SIG-M5 treated with dmso at 0.1 percent for 504 hours (cell line): ENCODE data around the gene SGCE.
"Not testable (repeated sequence)": the region's sequence is repeated elsewhere in the genome, so short reads cannot be mapped to it uniquely, and the experiment has no call there.

Experiments
- DNase-seq: peaks from one replicate; lab custom pipeline; 2025; ENCODE audit not compliant: unreplicated experiment; lab: John Stamatoyannopoulos, UW

The SGCE gene

GRCh38 chr7:94655848-94656657, at the start of gene SGCE:
Gene SGCE (minus strand): TSS chr7:94656133. CDS start chr7:94656098, 35 bp downstream.
- peak; percentile 12 for DNase-seq

- DNase-seq: not testable (repeated sequence)
Measured at GRCh38 chr7:94705155-94706021, 49.5 kb upstream of the SGCE start.

GRCh38 chr7:94701555-94701973, 45.6 kb upstream of the SGCE start:
- DNase-seq: no peak

- no peak for DNase-seq
Measured at GRCh38 chr7:94700926-94701554, 45.1 kb upstream of the SGCE start.

GRCh38 chr7:94698275-94698674, 42.3 kb upstream of the SGCE start:
- no peak for DNase-seq

GRCh38 chr7:94697035-94697974, 41.4 kb upstream of the SGCE start:
- DNase-seq: peak; percentile 15

GRCh38 chr7:94687810-94688209, 31.9 kb upstream of the SGCE start:
- DNase-seq: no peak

GRCh38 chr7:94687076-94687475, 31.1 kb upstream of the SGCE start:
- DNase-seq: no peak

GRCh38 chr7:94683066-94683465, 27.1 kb upstream of the SGCE start:
- no peak for DNase-seq

GRCh38 chr7:94679358-94679757, 23.4 kb upstream of the SGCE start:
- DNase-seq: no peak

GRCh38 chr7:94676431-94676830, 20.5 kb upstream of the SGCE start:
- DNase-seq: no peak

GRCh38 chr7:94675356-94675755, 19.4 kb upstream of the SGCE start:
- no peak for DNase-seq

GRCh38 chr7:94671444-94672235, 15.7 kb upstream of the SGCE start:
- no peak for DNase-seq

GRCh38 chr7:94669773-94670495, 14.0 kb upstream of the SGCE start:
- no peak for DNase-seq

GRCh38 chr7:94666879-94667587, 11.1 kb upstream of the SGCE start:
- no peak for DNase-seq

- DNase-seq: no peak
Measured at GRCh38 chr7:94665426-94665825, 9.5 kb upstream of the SGCE start.

- no peak for DNase-seq
Measured at GRCh38 chr7:94664023-94664422, 8.1 kb upstream of the SGCE start.

GRCh38 chr7:94662548-94662947, 6.6 kb upstream of the SGCE start:
- DNase-seq: no peak
